Loucy (cell line): ENCODE results near the gene TSHZ2.

Experiments used
- H2AFZ ChIP-seq: fragments of 200-600 bp; sonication (generic); 2 replicates; pipeline ENCODE4 v1.6.0; 2016; ENCODE audit warnings: antibody characterized with exemption, mild to moderate bottlenecking, low read length, moderate library complexity
- H3F3A ChIP-seq: fragments of 200-600 bp; 2 replicates; pipeline ENCODE4 v1.6.0; 2016; ENCODE audit warnings: antibody characterized with exemption, low read depth, mild to moderate bottlenecking
- H3K27me3 ChIP-seq: fragments of 200-600 bp; sonication (generic); 2 replicates; pipeline ENCODE4 v1.6.1; 2014; ENCODE audit warnings: low read length, mild to moderate bottlenecking; ENCODE audit not compliant: insufficient read depth, poor library complexity, severe bottlenecking
- H3K36me3 ChIP-seq: fragments of 200-600 bp; sonication (generic); 2 replicates; pipeline ENCODE4 v1.6.1; 2016; ENCODE audit warnings: low read length; ENCODE audit not compliant: insufficient read depth
- H3K4me1 ChIP-seq: fragments of 200-600 bp; sonication (generic); 2 replicates; pipeline ENCODE4 v1.5.1; 2014; ENCODE audit warnings: low read length, mild to moderate bottlenecking; ENCODE audit not compliant: insufficient read depth, poor library complexity, severe bottlenecking
- H3K4me2 ChIP-seq: fragments of 200-600 bp; sonication (generic); 2 replicates; pipeline ENCODE4 v1.6.0; 2014; ENCODE audit warnings: antibody characterized with exemption, low read length, low read depth, mild to moderate bottlenecking; ENCODE audit not compliant: poor library complexity, severe bottlenecking
- H3K4me3 ChIP-seq: fragments of 200-600 bp; sonication (generic); 2 replicates; pipeline ENCODE4 v1.5.1; 2014; ENCODE audit warnings: low read length, mild to moderate bottlenecking, mixed read lengths; ENCODE audit not compliant: poor library complexity, severe bottlenecking
- H3K79me2 ChIP-seq: fragments of 200-600 bp; sonication (generic); 2 replicates; pipeline ENCODE4 v1.6.1; 2014; ENCODE audit warnings: low read length; ENCODE audit not compliant: insufficient read depth
- H3K9ac ChIP-seq: fragments of 200-600 bp; sonication (generic); 2 replicates; pipeline ENCODE4 v1.6.0; 2014; ENCODE audit warnings: mild to moderate bottlenecking, low read depth, low read length, moderate library complexity; ENCODE audit not compliant: poor library complexity, severe bottlenecking
- H3K9me2 ChIP-seq: fragments of 200-600 bp; sonication (generic); replicated peaks from 2 replicates; pipeline ENCODE4 v1.6.1; 2016; ENCODE audit warnings: low read depth, low read length, mixed read lengths
- H3K9me3 ChIP-seq: fragments of 200-600 bp; sonication (generic); 2 replicates; pipeline ENCODE4 v1.6.1; 2014; ENCODE audit warnings: mild to moderate bottlenecking, antibody characterized with exemption, low read length, low read depth; ENCODE audit not compliant: insufficient read depth
- H4K20me1 ChIP-seq: fragments of 200-600 bp; sonication (generic); 2 replicates; pipeline ENCODE4 v1.6.0; 2014; ENCODE audit warnings: antibody characterized with exemption, low read length, mild to moderate bottlenecking; ENCODE audit not compliant: insufficient read depth, poor library complexity, severe bottlenecking
- EZH2phosphoT487 ChIP-seq: fragments of 200-600 bp; IDR thresholded peaks from 2 replicates; pipeline ENCODE4 v1.6.1; 2018; ENCODE audit warnings: antibody characterized with exemption, mild to moderate bottlenecking, moderate library complexity, borderline replicate concordance
- TF ChIP-seq, protein P1 (sequence below): fragments of 200-600 bp; sonication (generic); conservative IDR thresholded peaks from 2 replicates; pipeline ENCODE4 v1.5.1; 2014; ENCODE audit warnings: mild to moderate bottlenecking, antibody characterized with exemption, low read length

TSHZ2 gene

DNA sequence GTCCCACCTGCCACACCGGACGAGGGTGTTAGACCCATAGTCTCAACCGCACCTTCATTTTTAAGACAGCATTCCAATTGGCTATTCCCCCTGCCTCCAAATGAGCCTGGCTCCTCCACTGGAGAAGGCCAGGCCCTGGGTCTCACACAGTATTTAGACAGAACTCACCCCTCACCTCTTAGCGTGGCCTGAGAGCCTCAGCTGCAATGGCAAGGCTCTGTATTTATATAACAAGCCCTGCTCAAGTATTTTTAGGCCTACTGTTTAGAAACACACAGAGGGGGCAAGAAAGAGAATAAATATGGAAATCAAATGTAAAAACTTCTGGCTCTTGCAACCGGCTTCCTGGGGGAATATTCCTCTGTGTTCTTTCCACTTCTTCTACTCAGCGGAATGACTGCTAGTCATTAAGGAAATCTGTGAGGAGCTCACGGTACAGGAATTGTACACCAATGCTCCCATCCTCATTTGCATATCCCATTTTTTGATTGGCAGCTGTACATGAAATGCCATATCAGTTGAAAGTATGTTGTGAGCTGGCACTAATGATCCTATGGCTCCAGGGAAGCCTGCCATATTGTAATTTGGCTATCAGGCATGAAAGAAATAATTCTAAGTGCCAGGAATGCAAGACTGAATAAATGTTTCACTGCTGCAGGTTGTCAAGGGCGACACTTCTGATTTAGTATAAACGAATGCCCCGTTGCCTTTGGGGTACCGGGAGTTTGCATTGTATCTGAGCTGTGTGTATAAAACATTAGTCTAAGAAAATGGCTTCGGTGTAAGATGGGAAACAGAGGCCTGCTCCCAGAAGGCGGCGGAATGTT is 414.0 kb downstream of the TSHZ2 start:
- Histone ChIP-seq H3K27me3 (no peaks in the 10 kb centered on the region), H2AFZ (no peak overlapping the region), H3K9me3 (no peaks in the 10 kb centered on the region), H3K9me2 (no peaks in the 10 kb centered on the region), H4K20me1 (no peaks in the 10 kb centered on the region), H3K79me2 (no peaks in the 10 kb centered on the region), H3F3A (no peaks in the 10 kb centered on the region), H3K36me3 (no peaks in the 10 kb centered on the region), H3K4me2 (no peak overlapping the region), H3K9ac (no peak overlapping the region), H3K4me1 (peaks cover 3% of the 10 kb centered on the region), H3K4me3 (no peak overlapping the region)
- TF ChIP-seq EZH2phosphoT487, result no peak
- TF ChIP-seq, protein P1, sequence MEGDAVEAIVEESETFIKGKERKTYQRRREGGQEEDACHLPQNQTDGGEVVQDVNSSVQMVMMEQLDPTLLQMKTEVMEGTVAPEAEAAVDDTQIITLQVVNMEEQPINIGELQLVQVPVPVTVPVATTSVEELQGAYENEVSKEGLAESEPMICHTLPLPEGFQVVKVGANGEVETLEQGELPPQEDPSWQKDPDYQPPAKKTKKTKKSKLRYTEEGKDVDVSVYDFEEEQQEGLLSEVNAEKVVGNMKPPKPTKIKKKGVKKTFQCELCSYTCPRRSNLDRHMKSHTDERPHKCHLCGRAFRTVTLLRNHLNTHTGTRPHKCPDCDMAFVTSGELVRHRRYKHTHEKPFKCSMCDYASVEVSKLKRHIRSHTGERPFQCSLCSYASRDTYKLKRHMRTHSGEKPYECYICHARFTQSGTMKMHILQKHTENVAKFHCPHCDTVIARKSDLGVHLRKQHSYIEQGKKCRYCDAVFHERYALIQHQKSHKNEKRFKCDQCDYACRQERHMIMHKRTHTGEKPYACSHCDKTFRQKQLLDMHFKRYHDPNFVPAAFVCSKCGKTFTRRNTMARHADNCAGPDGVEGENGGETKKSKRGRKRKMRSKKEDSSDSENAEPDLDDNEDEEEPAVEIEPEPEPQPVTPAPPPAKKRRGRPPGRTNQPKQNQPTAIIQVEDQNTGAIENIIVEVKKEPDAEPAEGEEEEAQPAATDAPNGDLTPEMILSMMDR, result no peak

- H3K4me2 ChIP-seq, result no peak overlapping the region
These were observed 416.0 kb downstream of the TSHZ2 start for GRCh38 chr20:53387983-53388675.

DNA sequence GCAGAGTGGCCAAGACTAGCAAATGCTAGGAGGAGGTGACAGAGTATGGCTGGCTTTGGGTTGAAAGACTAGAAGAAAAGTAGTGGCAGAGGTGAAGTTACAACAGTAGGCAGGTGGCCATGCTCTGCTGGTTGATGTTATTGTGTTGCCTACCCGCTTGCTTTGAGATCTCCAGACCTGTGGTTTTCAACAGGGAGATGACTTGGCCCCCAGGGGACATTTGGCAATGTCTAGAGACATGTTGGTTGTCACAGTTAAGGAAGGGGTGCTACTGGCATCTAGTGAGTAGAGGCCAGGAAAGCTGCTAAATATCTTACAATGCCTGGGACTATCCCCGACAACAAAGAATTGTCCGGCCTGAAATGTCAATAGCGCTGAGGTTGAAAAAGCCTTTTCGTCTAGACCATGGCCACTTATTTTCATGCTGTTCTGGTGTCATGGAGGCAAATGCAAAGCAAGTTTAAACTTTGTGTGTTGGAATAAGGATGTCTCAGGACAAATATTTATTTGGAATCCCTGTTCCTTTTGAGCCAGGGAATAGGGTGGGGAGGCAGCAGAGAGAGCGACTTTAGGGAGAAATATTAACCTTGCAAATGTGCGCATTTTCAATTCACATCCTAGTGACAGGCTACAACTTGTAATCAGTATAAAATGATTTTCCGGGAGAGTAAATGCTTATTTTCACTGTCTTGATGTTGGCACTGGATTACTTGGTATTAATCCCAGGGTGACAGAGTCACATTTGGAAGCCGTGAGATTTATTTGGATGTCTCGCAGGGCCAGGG is 417.6 kb downstream of the TSHZ2 start:
- H3K4me3 ChIP-seq, result no peak overlapping the region
- H3K79me2 ChIP-seq, result no peaks in the 10 kb centered on the region
- TF ChIP-seq EZH2phosphoT487, result no peak
- TF ChIP-seq, protein P1, result no peak
- no peaks in the 10 kb centered on the region for H3K36me3 ChIP-seq
- no peak overlapping the region for H3K4me2 ChIP-seq
- H3K9ac ChIP-seq, result no peak overlapping the region
- H3K9me2 ChIP-seq, result no peaks in the 10 kb centered on the region
- no peaks in the 10 kb centered on the region for H3F3A ChIP-seq
- no peaks in the 10 kb centered on the region for H4K20me1 ChIP-seq
- no peaks in the 10 kb centered on the region for H3K27me3 ChIP-seq
- no peak overlapping the region for H2AFZ ChIP-seq
- H3K9me3 ChIP-seq, result no peaks in the 10 kb centered on the region
- peaks cover 3% of the 10 kb centered on the region for H3K4me1 ChIP-seq

More at GRCh38 chr20:53387983-53388675, 416.0 kb downstream of the TSHZ2 start:
- H2AFZ ChIP-seq, result no peak overlapping the region
- H3K27me3 ChIP-seq, result no peaks in the 10 kb centered on the region
- H4K20me1 ChIP-seq, result no peaks in the 10 kb centered on the region
- H3K9me3 ChIP-seq, result no peaks in the 10 kb centered on the region
- no peaks in the 10 kb centered on the region for H3K36me3 ChIP-seq
- no peaks in the 10 kb centered on the region for H3F3A ChIP-seq
- no peaks in the 10 kb centered on the region for H3K9me2 ChIP-seq
- H3K4me3 ChIP-seq, result no peak overlapping the region
- no peak overlapping the region for H3K9ac ChIP-seq
- no peaks in the 10 kb centered on the region for H3K79me2 ChIP-seq
- H3K4me1 ChIP-seq, result peaks cover 3% of the 10 kb centered on the region
- TF ChIP-seq EZH2phosphoT487, result no peak
- TF ChIP-seq, protein P1, result no peak
